Chondrocyte (in vitro differentiated cells): ENCODE measurements around the gene SLC25A10. TPM values are rescaled to one million over a fixed set of nuclear protein-coding genes. Genes with fewer than 3 reads are reported as not detected.

Experiments used
- DNase-seq: peaks from one replicate; pipeline ENCODE4 v3.0.0; 2021; ENCODE audit warnings: mixed read lengths, low spot score
- H3K27ac Mint-ChIP-seq: one replicate; pipeline ENCODE4 v1.8.0; 2021; ENCODE audit warnings: mild to moderate bottlenecking, moderate library complexity, mixed read lengths; ENCODE audit not compliant: unreplicated experiment
- H3K27me3 Mint-ChIP-seq: 2 replicates; pipeline ENCODE4 v1.8.0; 2021; ENCODE audit warnings: low read depth, mixed read lengths
- H3K36me3 Mint-ChIP-seq: 2 replicates; pipeline ENCODE4 v1.8.0; 2021; ENCODE audit warnings: low read depth, mixed read lengths
- H3K4me1 Mint-ChIP-seq: 2 replicates; pipeline ENCODE4 v1.8.0; 2021; ENCODE audit warnings: low read depth, mild to moderate bottlenecking, mixed read lengths
- H3K4me3 Mint-ChIP-seq: one replicate; pipeline ENCODE4 v1.8.0; 2021; ENCODE audit warnings: mild to moderate bottlenecking, moderate library complexity, mixed read lengths; ENCODE audit not compliant: unreplicated experiment
- H3K9me3 Mint-ChIP-seq: 2 replicates; pipeline ENCODE4 v1.8.0; 2021; ENCODE audit warnings: low read depth, mixed read lengths
- total RNA-seq: library from RNA; stranded (reverse); gene quantifications from 3 replicates; pipeline ENCODE4 v1.2.1, GENCODE V29; 2021
- TF ChIP-seq, protein P1 (sequence below): fragments of 200-600 bp; sonication (generic); IDR thresholded peaks from 2 replicates; pipeline ENCODE4 v1.5.0; 2021; ENCODE audit warnings: antibody characterized with exemption, mild to moderate bottlenecking, moderate library complexity

The SLC25A10 gene
- total RNA-seq, 1 donor from 2014 or later, result 5.7 TPM

DNA sequence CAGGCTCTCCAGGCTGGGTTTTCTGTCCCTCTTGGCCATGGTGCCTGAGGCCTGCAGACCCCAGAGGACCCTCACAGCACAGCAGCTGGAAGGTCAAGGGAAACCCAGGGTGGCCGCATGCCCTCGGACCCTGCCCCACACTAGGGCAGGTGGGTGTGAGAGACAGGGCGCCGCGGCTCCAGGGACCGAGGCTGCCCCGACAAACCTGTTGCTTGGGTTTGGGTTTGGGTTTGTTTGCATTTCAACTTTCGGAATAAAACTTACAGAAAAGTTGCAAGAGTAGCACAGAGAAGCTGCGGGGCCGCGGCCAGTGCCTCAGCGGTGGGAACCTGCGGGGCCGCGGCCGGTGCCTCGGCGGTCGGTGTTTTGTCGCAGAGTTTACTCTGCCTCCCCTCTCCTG is 20.5 kb upstream of the SLC25A10 start:
- H3K36me3 Mint-ChIP-seq, result peaks cover 23% of the 10 kb centered on the region

DNA sequence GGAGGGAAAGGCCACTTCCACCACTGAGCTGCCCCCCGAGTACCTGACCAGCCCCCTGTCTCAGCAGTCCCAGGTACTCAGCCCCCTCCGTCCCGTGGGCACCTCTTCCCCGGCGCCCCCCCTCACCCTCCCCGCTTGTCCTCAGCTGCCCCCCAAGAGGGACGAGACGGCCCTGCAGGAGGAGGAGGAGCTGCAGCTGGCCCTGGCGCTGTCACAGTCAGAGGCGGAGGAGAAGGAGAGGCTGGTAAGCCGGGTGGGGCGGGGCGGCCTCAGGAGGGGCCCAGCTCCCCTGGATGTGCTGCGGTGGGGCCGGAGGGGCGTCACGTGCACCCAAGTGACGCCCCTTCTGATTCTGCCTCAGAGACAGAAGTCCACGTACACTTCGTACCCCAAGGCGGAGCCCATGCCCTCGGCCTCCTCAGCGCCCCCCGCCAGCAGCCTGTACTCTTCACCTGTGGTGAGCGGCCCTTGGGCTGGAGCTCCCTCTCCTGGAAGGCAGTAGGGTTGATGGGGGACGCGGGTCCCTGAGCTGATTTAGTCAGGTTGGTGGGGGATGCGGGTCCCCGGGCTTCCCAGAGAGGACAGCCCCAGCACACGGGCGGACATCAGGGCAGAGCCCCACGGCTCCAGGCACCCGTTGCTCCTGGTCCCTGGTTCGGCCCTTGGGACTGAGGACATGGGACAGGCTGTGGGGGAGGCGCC is 18.4 kb upstream of the SLC25A10 start:
- no peak overlapping the region for H3K27ac Mint-ChIP-seq
- H3K4me3 Mint-ChIP-seq, result no peak overlapping the region
- no peaks in the 10 kb centered on the region for H3K9me3 Mint-ChIP-seq
- no peaks in the 10 kb centered on the region for H3K4me1 Mint-ChIP-seq
- H3K36me3 Mint-ChIP-seq, result peaks cover 28% of the 10 kb centered on the region
- DNase-seq, result no peak
- H3K27me3 Mint-ChIP-seq, result no peaks in the 10 kb centered on the region
- TF ChIP-seq, protein P1, sequence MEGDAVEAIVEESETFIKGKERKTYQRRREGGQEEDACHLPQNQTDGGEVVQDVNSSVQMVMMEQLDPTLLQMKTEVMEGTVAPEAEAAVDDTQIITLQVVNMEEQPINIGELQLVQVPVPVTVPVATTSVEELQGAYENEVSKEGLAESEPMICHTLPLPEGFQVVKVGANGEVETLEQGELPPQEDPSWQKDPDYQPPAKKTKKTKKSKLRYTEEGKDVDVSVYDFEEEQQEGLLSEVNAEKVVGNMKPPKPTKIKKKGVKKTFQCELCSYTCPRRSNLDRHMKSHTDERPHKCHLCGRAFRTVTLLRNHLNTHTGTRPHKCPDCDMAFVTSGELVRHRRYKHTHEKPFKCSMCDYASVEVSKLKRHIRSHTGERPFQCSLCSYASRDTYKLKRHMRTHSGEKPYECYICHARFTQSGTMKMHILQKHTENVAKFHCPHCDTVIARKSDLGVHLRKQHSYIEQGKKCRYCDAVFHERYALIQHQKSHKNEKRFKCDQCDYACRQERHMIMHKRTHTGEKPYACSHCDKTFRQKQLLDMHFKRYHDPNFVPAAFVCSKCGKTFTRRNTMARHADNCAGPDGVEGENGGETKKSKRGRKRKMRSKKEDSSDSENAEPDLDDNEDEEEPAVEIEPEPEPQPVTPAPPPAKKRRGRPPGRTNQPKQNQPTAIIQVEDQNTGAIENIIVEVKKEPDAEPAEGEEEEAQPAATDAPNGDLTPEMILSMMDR, result peak; percentile 28

More for the DNA sequence above, 20.5 kb upstream of the SLC25A10 start:
- no peak overlapping the region for H3K27ac Mint-ChIP-seq
- no peak for DNase-seq
- H3K27me3 Mint-ChIP-seq, result no peaks in the 10 kb centered on the region
- no peak overlapping the region for H3K4me3 Mint-ChIP-seq
- H3K9me3 Mint-ChIP-seq, result no peaks in the 10 kb centered on the region
- TF ChIP-seq, protein P1, result no peak
- no peaks in the 10 kb centered on the region for H3K4me1 Mint-ChIP-seq

DNA sequence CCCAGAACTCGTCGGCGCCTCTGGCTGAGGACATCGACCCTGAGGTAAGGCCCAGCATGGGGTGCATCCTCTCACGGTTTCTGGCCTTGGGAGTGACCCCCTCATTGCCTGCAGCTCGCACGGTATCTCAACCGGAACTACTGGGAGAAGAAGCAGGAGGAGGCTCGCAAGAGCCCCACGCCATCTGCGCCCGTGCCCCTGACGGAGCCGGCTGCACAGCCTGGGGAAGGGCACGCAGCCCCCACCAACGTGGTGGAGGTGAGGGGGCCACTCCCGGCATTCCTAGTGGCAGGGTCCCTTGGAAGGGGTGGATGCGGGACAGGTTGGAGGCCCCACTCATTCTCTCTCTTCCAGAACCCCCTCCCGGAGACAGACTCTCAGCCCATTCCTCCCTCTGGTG is 17.3 kb upstream of the SLC25A10 start:
- no peaks in the 10 kb centered on the region for H3K4me1 Mint-ChIP-seq
- DNase-seq, result no peak
- no peak overlapping the region for H3K27ac Mint-ChIP-seq
- TF ChIP-seq, protein P1, result no peak
- no peaks in the 10 kb centered on the region for H3K9me3 Mint-ChIP-seq
- no peaks in the 10 kb centered on the region for H3K27me3 Mint-ChIP-seq
- no peak overlapping the region for H3K4me3 Mint-ChIP-seq
- H3K36me3 Mint-ChIP-seq, result peaks cover 26% of the 10 kb centered on the region

DNA sequence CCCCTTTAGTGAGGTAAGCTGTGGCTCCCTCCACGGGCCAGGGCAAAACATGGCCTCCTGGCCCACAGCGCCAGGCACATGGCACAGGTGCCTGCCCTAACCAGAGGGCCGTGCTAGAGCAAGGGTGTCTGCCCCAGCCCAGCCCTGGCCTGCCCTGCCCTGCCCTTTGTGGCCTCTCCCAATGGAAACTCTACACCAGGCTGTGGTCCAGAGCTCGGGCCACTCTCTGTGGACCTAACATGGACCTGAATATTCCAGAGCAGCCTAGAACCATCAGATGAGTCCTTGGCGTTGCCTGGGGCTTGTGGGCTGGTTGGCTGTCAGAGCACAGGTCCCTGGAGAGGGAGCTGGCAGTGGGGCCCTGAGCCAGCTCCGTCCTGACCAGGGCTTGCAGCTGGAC is 16.9 kb upstream of the SLC25A10 start:
- no peaks in the 10 kb centered on the region for H3K27me3 Mint-ChIP-seq
- H3K27ac Mint-ChIP-seq, result no peak overlapping the region
- TF ChIP-seq, protein P1, result no peak
- H3K4me1 Mint-ChIP-seq, result no peaks in the 10 kb centered on the region
- no peaks in the 10 kb centered on the region for H3K9me3 Mint-ChIP-seq
- no peak overlapping the region for H3K4me3 Mint-ChIP-seq
- DNase-seq, result no peak
- peaks cover 26% of the 10 kb centered on the region for H3K36me3 Mint-ChIP-seq

DNA sequence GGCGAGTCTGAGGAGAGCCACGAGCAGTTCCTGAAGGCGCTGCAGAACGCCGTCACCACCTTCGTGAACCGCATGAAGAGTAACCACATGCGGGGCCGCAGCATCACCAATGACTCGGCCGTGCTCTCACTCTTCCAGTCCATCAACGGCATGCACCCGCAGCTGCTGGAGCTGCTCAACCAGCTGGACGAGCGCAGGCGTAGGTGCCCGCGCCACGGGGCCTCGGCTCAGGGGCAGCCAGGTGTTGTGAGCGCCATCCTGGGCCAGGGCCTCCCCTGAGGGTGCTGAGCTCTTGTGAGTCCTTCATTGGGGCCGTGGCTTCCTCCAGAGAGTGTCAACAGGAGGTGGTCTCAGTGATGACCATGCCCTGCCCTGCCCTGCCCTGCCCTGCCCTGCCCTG is 16.3 kb upstream of the SLC25A10 start:
- Mint-ChIP-seq H3K36me3 (peaks cover 26% of the 10 kb centered on the region), H3K9me3 (no peaks in the 10 kb centered on the region), H3K27ac (no peak overlapping the region), H3K4me3 (no peak overlapping the region), H3K27me3 (no peaks in the 10 kb centered on the region), H3K4me1 (peaks cover 2% of the 10 kb centered on the region)
- TF ChIP-seq, protein P1, result no peak
- DNase-seq, result no peak
